Prostate gland (tissue), 2 donors: ENCODE data around the gene CD101.

Experiments
- CTCF ChIP-seq, 4 experiments: fragments of 200-600 bp in 2 of 4; fragments of 450-650 bp in 2 of 4; sonication (generic) in 2 of 4; IDR thresholded peaks; 1 replicate in 3 of 4; 2 replicates in 1 of 4; pipeline ENCODE4 v1.5.1; 2016 to 2019; ENCODE audit warnings: antibody characterized with exemption in 4 of 4, mild to moderate bottlenecking in 2 of 4, moderate library complexity in 2 of 4
- POLR2A ChIP-seq: fragments of 450-650 bp; IDR thresholded peaks from one replicate; pipeline ENCODE4 v1.6.1; 2016; ENCODE audit warnings: antibody characterized with exemption, mild to moderate bottlenecking
- POLR2AphosphoS5 ChIP-seq: sonication (generic); formaldehyde crosslinking; IDR thresholded peaks from one replicate; pipeline ENCODE4 v1.6.1; 2017; ENCODE audit warnings: antibody characterized with exemption

GRCh38 chr1:117001254-117001927, at the start of gene CD101:
- TF ChIP-seq POLR2A (no peak), POLR2AphosphoS5 (no peak), CTCF (IDR thresholded peaks at IDR 0.05) (no peak)
